WTC11 (cell line): Measurements from ENCODE around the gene DDX51.

ENCODE experiments used
- ATF3 ChIP-seq: sonication (generic); formaldehyde crosslinking; conservative IDR thresholded peaks from 2 replicates; pipeline ENCODE4 v1.8.1; 2022; ENCODE audit warnings: mild to moderate bottlenecking, missing genetic modification reagents
- ESRRA ChIP-seq: sonication (generic); formaldehyde crosslinking; IDR thresholded peaks from 2 replicates; pipeline ENCODE4 v1.8.1; 2022; ENCODE audit warnings: mild to moderate bottlenecking, missing genetic modification reagents, borderline replicate concordance
- JUN ChIP-seq: sonication (generic); formaldehyde crosslinking; IDR thresholded peaks from 2 replicates; pipeline ENCODE4 v1.8.0; 2023; ENCODE audit warnings: mild to moderate bottlenecking, missing genetic modification reagents
- OVOL2 ChIP-seq: fragments of 250-450 bp; sonication (Bioruptor Pico); IDR thresholded peaks from 2 replicates; pipeline ENCODE4 v1.9.0; 2021; ENCODE audit warnings: mild to moderate bottlenecking, borderline replicate concordance
- SOX15 ChIP-seq: fragments of 250-450 bp; sonication (Bioruptor Pico); IDR thresholded peaks from 2 replicates; pipeline ENCODE4 v1.9.0; 2021; ENCODE audit warnings: mild to moderate bottlenecking
- ZNF317 ChIP-seq: sonication (generic); formaldehyde crosslinking; IDR thresholded peaks from 2 replicates; pipeline ENCODE4 v1.8.1; 2023; ENCODE audit warnings: low read depth, mild to moderate bottlenecking, moderate library complexity, missing genetic modification reagents, borderline replicate concordance
- TF ChIP-seq, protein P1 (sequence below): sonication (generic); formaldehyde crosslinking; IDR thresholded peaks from 2 replicates; pipeline ENCODE4 v1.8.1; 2022; ENCODE audit warnings: mild to moderate bottlenecking, moderate library complexity, missing genetic modification reagents
- TF ChIP-seq, protein P2 (sequence below): fragments of 200-600 bp; IDR thresholded peaks from 2 replicates; pipeline ENCODE4 v1.8.0; 2022; ENCODE audit warnings: antibody characterized with exemption

DNA sequence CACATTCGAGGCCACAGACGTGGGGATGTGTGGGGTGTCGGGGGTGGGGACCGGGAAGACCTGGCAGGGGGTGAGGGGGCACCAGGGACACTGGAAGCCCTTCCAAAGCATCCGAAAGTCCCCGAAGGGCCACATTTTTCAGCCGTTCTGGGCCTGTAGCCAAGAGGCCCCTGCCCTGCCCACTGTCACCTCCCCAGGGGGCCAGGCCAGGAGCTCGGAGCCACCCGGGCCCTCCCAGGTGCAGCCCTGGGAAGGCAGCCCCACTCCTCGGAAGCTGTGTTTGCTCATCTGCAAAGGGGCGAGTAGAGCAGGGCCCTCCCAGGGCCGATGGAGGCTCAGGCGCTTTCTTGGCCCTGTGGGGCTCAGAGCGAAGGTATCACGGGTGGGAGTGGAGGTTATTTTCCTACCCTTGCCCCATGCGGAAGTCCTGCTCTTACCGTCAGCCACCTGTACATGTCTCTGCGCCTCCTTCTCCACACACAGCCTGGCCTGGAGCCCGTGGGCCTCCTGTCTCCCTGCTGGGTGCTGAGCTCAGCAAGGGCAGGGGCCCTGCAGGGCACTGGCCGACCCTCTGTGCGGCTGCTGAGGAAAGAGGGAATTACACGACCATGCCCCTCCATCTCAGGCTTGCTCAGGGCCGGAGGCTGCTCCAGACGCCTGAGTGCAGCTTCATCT is 27.3 kb upstream of the DDX51 start:
- TF ChIP-seq SOX15 (CRISPR knock-in tag) = no peak
- no peak for TF ChIP-seq ZNF317 (CRISPR knock-in tag)
- TF ChIP-seq, protein P1, sequence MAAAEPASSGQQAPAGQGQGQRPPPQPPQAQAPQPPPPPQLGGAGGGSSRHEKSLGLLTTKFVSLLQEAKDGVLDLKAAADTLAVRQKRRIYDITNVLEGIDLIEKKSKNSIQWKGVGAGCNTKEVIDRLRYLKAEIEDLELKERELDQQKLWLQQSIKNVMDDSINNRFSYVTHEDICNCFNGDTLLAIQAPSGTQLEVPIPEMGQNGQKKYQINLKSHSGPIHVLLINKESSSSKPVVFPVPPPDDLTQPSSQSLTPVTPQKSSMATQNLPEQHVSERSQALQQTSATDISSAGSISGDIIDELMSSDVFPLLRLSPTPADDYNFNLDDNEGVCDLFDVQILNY (CRISPR knock-in tag) = no peak
- TF ChIP-seq, protein P2, sequence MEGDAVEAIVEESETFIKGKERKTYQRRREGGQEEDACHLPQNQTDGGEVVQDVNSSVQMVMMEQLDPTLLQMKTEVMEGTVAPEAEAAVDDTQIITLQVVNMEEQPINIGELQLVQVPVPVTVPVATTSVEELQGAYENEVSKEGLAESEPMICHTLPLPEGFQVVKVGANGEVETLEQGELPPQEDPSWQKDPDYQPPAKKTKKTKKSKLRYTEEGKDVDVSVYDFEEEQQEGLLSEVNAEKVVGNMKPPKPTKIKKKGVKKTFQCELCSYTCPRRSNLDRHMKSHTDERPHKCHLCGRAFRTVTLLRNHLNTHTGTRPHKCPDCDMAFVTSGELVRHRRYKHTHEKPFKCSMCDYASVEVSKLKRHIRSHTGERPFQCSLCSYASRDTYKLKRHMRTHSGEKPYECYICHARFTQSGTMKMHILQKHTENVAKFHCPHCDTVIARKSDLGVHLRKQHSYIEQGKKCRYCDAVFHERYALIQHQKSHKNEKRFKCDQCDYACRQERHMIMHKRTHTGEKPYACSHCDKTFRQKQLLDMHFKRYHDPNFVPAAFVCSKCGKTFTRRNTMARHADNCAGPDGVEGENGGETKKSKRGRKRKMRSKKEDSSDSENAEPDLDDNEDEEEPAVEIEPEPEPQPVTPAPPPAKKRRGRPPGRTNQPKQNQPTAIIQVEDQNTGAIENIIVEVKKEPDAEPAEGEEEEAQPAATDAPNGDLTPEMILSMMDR = no peak
- no peak for TF ChIP-seq ESRRA (CRISPR knock-in tag)
- no peak for TF ChIP-seq ATF3 (CRISPR knock-in tag)
- no peak for TF ChIP-seq OVOL2 (CRISPR knock-in tag)
- no peak for TF ChIP-seq JUN (CRISPR knock-in tag)
